GM12878 (cell line): ENCODE data around the gene F12. TPM values are rescaled to one million over a fixed set of nuclear protein-coding genes. Genes with fewer than 3 reads are reported as not detected.
A peak's percentile ranks its signal among the peaks of the same experiment; 100 is the strongest.

ENCODE experiments used
- CEBPB ChIP-seq, 2 experiments: fragments of 150-350 bp in 1 of 2; IDR thresholded peaks; 2 replicates each; pipeline ENCODE4 v1.6.1; 2012 to 2014; ENCODE audit warnings: low read depth in 2 of 2, low read length in 2 of 2, borderline replicate concordance in 1 of 2, inconsistent platforms in 1 of 2
- CHD1 ChIP-seq: IDR thresholded peaks from 2 replicates; pipeline ENCODE4 v1.6.1; 2012; ENCODE audit warnings: low read depth, low read length, improper control_type of control experiment
- DPF2 ChIP-seq: fragments of 450-650 bp; IDR thresholded peaks from 2 replicates; pipeline ENCODE4 v1.6.1; 2017; ENCODE audit warnings: mild to moderate bottlenecking
- ETV6 ChIP-seq, 2 experiments: fragments of 450-650 bp in 1 of 2; IDR thresholded peaks in 1 of 2; conservative IDR thresholded peaks in 1 of 2; 2 replicates each; pipeline ENCODE4 v1.6.1; 2014; ENCODE audit warnings: antibody characterized with exemption in 1 of 2, borderline replicate concordance in 1 of 2, low read depth in 1 of 2, mild to moderate bottlenecking in 1 of 2, moderate library complexity in 1 of 2
- GABPA ChIP-seq: IDR thresholded peaks from 2 replicates; pipeline ENCODE4 v1.6.1; 2014; ENCODE audit warnings: antibody characterized with exemption, low read depth, mild to moderate bottlenecking, inconsistent platforms
- GATAD2B ChIP-seq: fragments of 450-650 bp; conservative IDR thresholded peaks from 2 replicates; pipeline ENCODE4 v1.6.1; 2017; ENCODE audit warnings: low read depth, mild to moderate bottlenecking, moderate library complexity
- IKZF2 ChIP-seq, 2 experiments: fragments of 450-650 bp; IDR thresholded peaks; 2 replicates each; pipeline ENCODE4 v1.6.1; 2017; ENCODE audit warnings: mild to moderate bottlenecking in 2 of 2, moderate library complexity in 2 of 2
- MEF2B ChIP-seq: fragments of 450-650 bp; IDR thresholded peaks from 2 replicates; pipeline ENCODE4 v1.6.1; 2018; ENCODE audit warnings: mild to moderate bottlenecking, moderate library complexity; ENCODE audit not compliant: partially characterized antibody, poor library complexity, severe bottlenecking
- NFIC ChIP-seq: IDR thresholded peaks from 2 replicates; pipeline ENCODE4 v1.6.1; 2012; ENCODE audit warnings: low read depth, mild to moderate bottlenecking, inconsistent platforms, low read length, moderate library complexity
- NFXL1 ChIP-seq: fragments of 450-650 bp; IDR thresholded peaks from 2 replicates; pipeline ENCODE4 v1.6.1; 2017; ENCODE audit warnings: antibody characterized with exemption, mild to moderate bottlenecking, borderline replicate concordance
- NFYA ChIP-seq: IDR thresholded peaks from 2 replicates; pipeline ENCODE4 v1.6.1; 2011; ENCODE audit warnings: low read depth, mild to moderate bottlenecking, low read length, improper control_type of control experiment, borderline replicate concordance
- POLR2AphosphoS2 ChIP-seq: IDR thresholded peaks from 2 replicates; pipeline ENCODE4 v1.6.1; 2011; ENCODE audit warnings: low read depth, mild to moderate bottlenecking, low read length, improper control_type of control experiment, moderate library complexity
- POU2F2 ChIP-seq: IDR thresholded peaks from 3 replicates; pipeline ENCODE4 v1.6.1; 2011; ENCODE audit warnings: low read depth, mild to moderate bottlenecking, low read length, borderline replicate concordance
- RAD51 ChIP-seq: fragments of 450-650 bp; IDR thresholded peaks from 2 replicates; pipeline ENCODE4 v1.6.1; 2016; ENCODE audit warnings: moderate library complexity, mild to moderate bottlenecking, inconsistent platforms
- SMC3 ChIP-seq: IDR thresholded peaks from 2 replicates; pipeline ENCODE4 v1.6.1; 2011; ENCODE audit warnings: low read length, improper control_type of control experiment, borderline replicate concordance
- SRF ChIP-seq, 2 experiments: IDR thresholded peaks; 2 replicates each; pipeline ENCODE4 v1.6.1; 2011; ENCODE audit warnings: low read depth in 2 of 2, low read length in 2 of 2, mild to moderate bottlenecking in 1 of 2, moderate library complexity in 1 of 2
- TCF7 ChIP-seq: IDR thresholded peaks from 2 replicates; pipeline ENCODE4 v1.6.1; 2014; ENCODE audit warnings: antibody characterized with exemption, borderline replicate concordance
- ZSCAN29 ChIP-seq: fragments of 450-650 bp; IDR thresholded peaks from 2 replicates; pipeline ENCODE4 v1.6.1; 2017; ENCODE audit warnings: mild to moderate bottlenecking, moderate library complexity
- ZZZ3 ChIP-seq: IDR thresholded peaks from 2 replicates; pipeline ENCODE4 v1.6.1; 2011; ENCODE audit warnings: low read depth; ENCODE audit not compliant: control insufficient read depth, insufficient read length
- polyA plus RNA-seq, 11 experiments: library from polyadenylated mRNA; depleted of rRNA in 4 of 11; unstranded in 6 of 11; stranded (reverse) in 5 of 11; fragments of >200 nt; fragmentation: Nextera tagmentation in 4 of 11; fragmentation: Illumina TruSeq in 1 of 11; extraction: Ambion mirVana in 4 of 11; extraction: Trizol in 1 of 11; gene quantifications; 1 replicate in 1 of 11; 2 replicates in 10 of 11; pipeline versions ENCODE4 v1.2.1 to v1.2.3, GENCODE V29; 2011 to 2016; ENCODE audit warnings: inconsistent platforms in 2 of 11, missing spikeins in 2 of 11, low read depth in 1 of 11
- total RNA-seq, 4 experiments: library from RNA; depleted of rRNA in 3 of 4; stranded (reverse); fragments of >200 nt in 3 of 4; fragmentation: Illumina TruSeq in 1 of 4; extraction: Trizol in 1 of 4; gene quantifications; 2 replicates each; pipeline versions ENCODE4 v1.2.1 to v1.2.3, GENCODE V29; 2013 to 2021
- TF ChIP-seq, protein P1 (sequence below): IDR thresholded peaks from 2 replicates; pipeline ENCODE4 v1.6.1; 2011; ENCODE audit warnings: low read depth, low read length, improper control_type of control experiment, borderline replicate concordance
- TF ChIP-seq, protein P2 (sequence below): IDR thresholded peaks from 2 replicates; pipeline ENCODE4 v1.6.1; 2011; ENCODE audit warnings: mild to moderate bottlenecking, low read depth, low read length, moderate library complexity; ENCODE audit not compliant: insufficient replicate concordance
- TF ChIP-seq, protein P3 (sequence below), 3 experiments: IDR thresholded peaks in 2 of 3; conservative IDR thresholded peaks in 1 of 3; 2 replicates each; pipeline ENCODE4 v1.5.1; 2011; ENCODE audit warnings: low read depth in 3 of 3, low read length in 3 of 3, mild to moderate bottlenecking in 3 of 3, control low read depth in 2 of 3, moderate library complexity in 2 of 3, inconsistent platforms in 1 of 3, mixed read lengths in 1 of 3; ENCODE audit not compliant: control insufficient read depth in 2 of 3, insufficient read depth in 1 of 3; ENCODE audit errors: extremely low read depth in 1 of 3
- TF ChIP-seq, protein P4 (sequence below): fragments of 450-650 bp; IDR thresholded peaks from 2 replicates; pipeline ENCODE4 v1.6.1; 2016; ENCODE audit warnings: mild to moderate bottlenecking
- TF ChIP-seq, protein P5 (sequence below): IDR thresholded peaks from 2 replicates; pipeline ENCODE4 v1.6.1; 2012; ENCODE audit warnings: low read length, inconsistent platforms

F12 gene
- total and polyA plus RNA-seq, 10 of the 15 experiments (the other 5 are each of a cell fraction or from before 2014, with no cell fraction given) = 0.25 to 11.3 (median 5.5) TPM

DNA sequence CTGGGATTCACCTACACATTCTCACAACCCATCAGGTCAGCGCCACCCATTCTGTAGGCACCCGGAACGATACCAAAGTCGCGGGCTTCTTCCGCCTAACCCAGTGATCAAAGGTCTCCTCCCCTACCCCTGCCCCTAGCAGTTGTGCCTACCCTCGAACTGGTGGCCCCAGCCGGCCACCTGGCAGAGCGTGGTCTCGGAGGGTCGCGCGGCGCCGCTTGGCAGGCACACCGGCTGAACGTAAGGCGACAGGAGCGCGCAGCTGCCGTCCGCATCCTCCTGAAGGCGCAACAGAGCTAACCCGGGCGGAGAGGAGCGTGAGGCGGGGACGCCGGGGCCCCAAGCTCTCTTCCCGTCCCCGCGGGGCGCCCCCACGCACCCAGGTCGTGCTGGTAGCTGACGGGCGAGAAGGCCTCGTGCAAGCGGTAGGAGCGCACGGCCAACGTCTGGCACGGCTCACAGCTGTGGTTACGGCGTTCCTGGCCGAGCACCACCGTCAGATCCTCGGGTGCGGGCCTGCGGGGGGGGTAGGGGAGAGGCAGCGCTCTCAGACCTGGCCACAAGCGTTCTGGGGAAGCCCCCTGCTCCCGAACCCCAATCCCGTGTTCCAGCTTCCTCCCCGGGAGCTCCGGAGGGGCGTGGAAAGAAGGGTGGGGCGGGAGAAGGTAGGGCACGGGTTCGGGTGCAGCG, 6.1 kb downstream of the F12 start (continued):
- TF ChIP-seq RAD51 (no peak), DPF2 (no peak), GABPA (no peak), IKZF2 (IDR thresholded peaks at IDR 0.05) (peak; percentile 7 to 48; a peak in 3 of 4 replicates), ZSCAN29 (no peak), ZZZ3 (no peak), ETV6 (conservative IDR thresholded peaks at IDR 0.05 in 1 of 2, IDR thresholded peaks at IDR 0.05 in 1 of 2; ENCODE audit: borderline replicate concordance in 1 of 2, low read depth in 1 of 2) (no peak), NFIC (no peak), CHD1 (no peak), CEBPB (IDR thresholded peaks at IDR 0.05; ENCODE audit: borderline replicate concordance in 1 of 2, low read depth in 2 of 2, low read length in 2 of 2) (no peak), SRF (IDR thresholded peaks at IDR 0.05; ENCODE audit: low read depth in 2 of 2, low read length in 2 of 2) (no peak), POU2F2 (no peak), NFYA (no peak), TCF7 (no peak), MEF2B (no peak), SMC3 (no peak), NFXL1 (no peak), GATAD2B (no peak), POLR2AphosphoS2 (no peak)
- TF ChIP-seq, protein P1, sequence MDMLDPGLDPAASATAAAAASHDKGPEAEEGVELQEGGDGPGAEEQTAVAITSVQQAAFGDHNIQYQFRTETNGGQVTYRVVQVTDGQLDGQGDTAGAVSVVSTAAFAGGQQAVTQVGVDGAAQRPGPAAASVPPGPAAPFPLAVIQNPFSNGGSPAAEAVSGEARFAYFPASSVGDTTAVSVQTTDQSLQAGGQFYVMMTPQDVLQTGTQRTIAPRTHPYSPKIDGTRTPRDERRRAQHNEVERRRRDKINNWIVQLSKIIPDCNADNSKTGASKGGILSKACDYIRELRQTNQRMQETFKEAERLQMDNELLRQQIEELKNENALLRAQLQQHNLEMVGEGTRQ = no peak
- TF ChIP-seq, protein P2, sequence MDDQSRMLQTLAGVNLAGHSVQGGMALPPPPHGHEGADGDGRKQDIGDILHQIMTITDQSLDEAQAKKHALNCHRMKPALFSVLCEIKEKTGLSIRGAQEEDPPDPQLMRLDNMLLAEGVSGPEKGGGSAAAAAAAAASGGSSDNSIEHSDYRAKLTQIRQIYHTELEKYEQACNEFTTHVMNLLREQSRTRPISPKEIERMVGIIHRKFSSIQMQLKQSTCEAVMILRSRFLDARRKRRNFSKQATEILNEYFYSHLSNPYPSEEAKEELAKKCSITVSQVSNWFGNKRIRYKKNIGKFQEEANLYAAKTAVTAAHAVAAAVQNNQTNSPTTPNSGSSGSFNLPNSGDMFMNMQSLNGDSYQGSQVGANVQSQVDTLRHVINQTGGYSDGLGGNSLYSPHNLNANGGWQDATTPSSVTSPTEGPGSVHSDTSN = no peak
- TF ChIP-seq, protein P3, sequence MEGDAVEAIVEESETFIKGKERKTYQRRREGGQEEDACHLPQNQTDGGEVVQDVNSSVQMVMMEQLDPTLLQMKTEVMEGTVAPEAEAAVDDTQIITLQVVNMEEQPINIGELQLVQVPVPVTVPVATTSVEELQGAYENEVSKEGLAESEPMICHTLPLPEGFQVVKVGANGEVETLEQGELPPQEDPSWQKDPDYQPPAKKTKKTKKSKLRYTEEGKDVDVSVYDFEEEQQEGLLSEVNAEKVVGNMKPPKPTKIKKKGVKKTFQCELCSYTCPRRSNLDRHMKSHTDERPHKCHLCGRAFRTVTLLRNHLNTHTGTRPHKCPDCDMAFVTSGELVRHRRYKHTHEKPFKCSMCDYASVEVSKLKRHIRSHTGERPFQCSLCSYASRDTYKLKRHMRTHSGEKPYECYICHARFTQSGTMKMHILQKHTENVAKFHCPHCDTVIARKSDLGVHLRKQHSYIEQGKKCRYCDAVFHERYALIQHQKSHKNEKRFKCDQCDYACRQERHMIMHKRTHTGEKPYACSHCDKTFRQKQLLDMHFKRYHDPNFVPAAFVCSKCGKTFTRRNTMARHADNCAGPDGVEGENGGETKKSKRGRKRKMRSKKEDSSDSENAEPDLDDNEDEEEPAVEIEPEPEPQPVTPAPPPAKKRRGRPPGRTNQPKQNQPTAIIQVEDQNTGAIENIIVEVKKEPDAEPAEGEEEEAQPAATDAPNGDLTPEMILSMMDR (IDR thresholded peaks at IDR 0.05 in 2 of 3, conservative IDR thresholded peaks at IDR 0.05 in 1 of 3; ENCODE audit: control insufficient read depth in 2 of 3, extremely low read depth in 1 of 3, insufficient read depth in 1 of 3, low read depth in 3 of 3, low read length in 3 of 3) = 0 out of 6 replicates have a peak, but pooled peaks of 1 of the 3 experiments have one; percentile 5
- TF ChIP-seq, protein P4, sequence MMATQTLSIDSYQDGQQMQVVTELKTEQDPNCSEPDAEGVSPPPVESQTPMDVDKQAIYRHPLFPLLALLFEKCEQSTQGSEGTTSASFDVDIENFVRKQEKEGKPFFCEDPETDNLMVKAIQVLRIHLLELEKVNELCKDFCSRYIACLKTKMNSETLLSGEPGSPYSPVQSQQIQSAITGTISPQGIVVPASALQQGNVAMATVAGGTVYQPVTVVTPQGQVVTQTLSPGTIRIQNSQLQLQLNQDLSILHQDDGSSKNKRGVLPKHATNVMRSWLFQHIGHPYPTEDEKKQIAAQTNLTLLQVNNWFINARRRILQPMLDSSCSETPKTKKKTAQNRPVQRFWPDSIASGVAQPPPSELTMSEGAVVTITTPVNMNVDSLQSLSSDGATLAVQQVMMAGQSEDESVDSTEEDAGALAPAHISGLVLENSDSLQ = no peak
- TF ChIP-seq, protein P5, sequence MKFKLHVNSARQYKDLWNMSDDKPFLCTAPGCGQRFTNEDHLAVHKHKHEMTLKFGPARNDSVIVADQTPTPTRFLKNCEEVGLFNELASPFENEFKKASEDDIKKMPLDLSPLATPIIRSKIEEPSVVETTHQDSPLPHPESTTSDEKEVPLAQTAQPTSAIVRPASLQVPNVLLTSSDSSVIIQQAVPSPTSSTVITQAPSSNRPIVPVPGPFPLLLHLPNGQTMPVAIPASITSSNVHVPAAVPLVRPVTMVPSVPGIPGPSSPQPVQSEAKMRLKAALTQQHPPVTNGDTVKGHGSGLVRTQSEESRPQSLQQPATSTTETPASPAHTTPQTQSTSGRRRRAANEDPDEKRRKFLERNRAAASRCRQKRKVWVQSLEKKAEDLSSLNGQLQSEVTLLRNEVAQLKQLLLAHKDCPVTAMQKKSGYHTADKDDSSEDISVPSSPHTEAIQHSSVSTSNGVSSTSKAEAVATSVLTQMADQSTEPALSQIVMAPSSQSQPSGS = no peak
